Loucy (cell line): ENCODE data around the gene SIL1.
"Not testable (repeated sequence)": the region's sequence is repeated elsewhere in the genome, so short reads cannot be mapped to it uniquely, and the experiment has no call there.

Experiments used
- CTCF ChIP-seq: fragments of 200-600 bp; sonication (generic); conservative IDR thresholded peaks from 2 replicates; pipeline ENCODE4 v1.5.1; 2014; ENCODE audit warnings: mild to moderate bottlenecking, antibody characterized with exemption, low read length
- EZH2phosphoT487 ChIP-seq: fragments of 200-600 bp; IDR thresholded peaks from 2 replicates; pipeline ENCODE4 v1.6.1; 2018; ENCODE audit warnings: antibody characterized with exemption, mild to moderate bottlenecking, moderate library complexity, borderline replicate concordance

GRCh38 chr5:138921362-138921761 lies 276.8 kb downstream of the SIL1 start:
- not testable (repeated sequence) for TF ChIP-seq CTCF, EZH2phosphoT487
